ENCODE results near the gene AHNAK2.

DNA sequence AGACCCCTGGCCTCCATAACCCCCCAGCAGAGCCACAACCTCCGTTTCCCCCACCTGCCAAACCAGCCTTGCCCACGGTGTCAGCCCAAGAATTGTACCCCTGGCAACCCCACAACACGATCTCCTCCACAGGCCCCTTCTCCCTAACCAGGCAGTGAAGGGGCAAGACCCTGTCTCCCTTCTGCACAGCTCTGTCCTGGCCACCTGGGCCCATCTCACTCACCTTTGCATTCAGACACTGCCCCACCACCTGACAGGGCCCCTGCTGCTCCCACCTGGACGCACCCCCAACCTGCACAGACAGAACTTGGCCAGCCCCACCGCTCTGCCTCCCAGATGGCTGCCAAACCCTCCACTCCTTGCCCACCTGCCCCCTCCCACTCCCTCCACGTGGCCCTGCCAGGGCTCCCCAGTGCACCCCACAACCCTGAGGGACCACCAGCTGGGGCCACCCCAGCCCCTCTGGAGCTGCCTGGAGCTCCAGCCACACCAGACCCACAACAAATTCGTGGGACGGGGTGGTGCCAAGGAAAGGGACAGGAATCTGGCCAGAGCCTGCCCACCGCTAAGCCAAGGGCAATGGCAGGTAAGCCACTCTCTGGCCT lies 11.8 kb downstream of the AHNAK2 start:
- no peak for TF ChIP-seq GATA3 (IDR thresholded peaks at IDR 0.05; ENCODE audit: low read depth, low read length)
- TF ChIP-seq GATA2 (IDR thresholded peaks at IDR 0.05; ENCODE audit: low read depth, low read length) = no peak
